Parathyroid adenoma (tissue), 2 donors: ENCODE data around the gene MSI2.

Experiments
- H2AFZ ChIP-seq: fragments of 300-600 bp; sonication (generic); one replicate; pipeline ENCODE4 v1.7.0; 2017; ENCODE audit warnings: antibody characterized with exemption, mild to moderate bottlenecking
- H3K27ac ChIP-seq: fragments of 300-600 bp; sonication (generic); one replicate; pipeline ENCODE4 v1.7.0; 2017
- H3K27me3 ChIP-seq: fragments of 300-600 bp; sonication (generic); one replicate; pipeline ENCODE4 v1.7.0; 2017; ENCODE audit warnings: low read length; ENCODE audit not compliant: control insufficient read depth, insufficient read depth
- H3K36me3 ChIP-seq: fragments of 300-600 bp; sonication (generic); one replicate; pipeline ENCODE4 v1.7.0; 2017; ENCODE audit warnings: low read length; ENCODE audit not compliant: control insufficient read depth, insufficient read depth
- H3K4me1 ChIP-seq: fragments of 300-600 bp; sonication (generic); one replicate; pipeline ENCODE4 v1.7.0; 2017; ENCODE audit warnings: control low read depth
- H3K4me2 ChIP-seq: fragments of 300-600 bp; sonication (generic); one replicate; pipeline ENCODE4 v1.7.0; 2017; ENCODE audit warnings: low read length
- H3K4me3 ChIP-seq: fragments of 300-600 bp; sonication (generic); one replicate; pipeline ENCODE4 v1.7.0; 2017; ENCODE audit warnings: low read depth, low read length
- H3K79me2 ChIP-seq: fragments of 300-600 bp; sonication (generic); one replicate; pipeline ENCODE4 v1.7.0; 2017; ENCODE audit warnings: control low read depth
- H3K9ac ChIP-seq: fragments of 300-600 bp; sonication (generic); one replicate; pipeline ENCODE4 v1.7.0; 2017; ENCODE audit warnings: mild to moderate bottlenecking
- H3K9me3 ChIP-seq: fragments of 300-600 bp; sonication (generic); one replicate; pipeline ENCODE4 v1.7.0; 2017; ENCODE audit warnings: low read length; ENCODE audit not compliant: control insufficient read depth
- TF ChIP-seq, protein P1 (sequence below): fragments of 300-600 bp; sonication (generic); IDR thresholded peaks from one replicate; pipeline ENCODE4 v1.7.0; 2017; ENCODE audit warnings: antibody characterized with exemption, mild to moderate bottlenecking
- donor health status: primary hyperparathyroidism.

The MSI2 gene

DNA sequence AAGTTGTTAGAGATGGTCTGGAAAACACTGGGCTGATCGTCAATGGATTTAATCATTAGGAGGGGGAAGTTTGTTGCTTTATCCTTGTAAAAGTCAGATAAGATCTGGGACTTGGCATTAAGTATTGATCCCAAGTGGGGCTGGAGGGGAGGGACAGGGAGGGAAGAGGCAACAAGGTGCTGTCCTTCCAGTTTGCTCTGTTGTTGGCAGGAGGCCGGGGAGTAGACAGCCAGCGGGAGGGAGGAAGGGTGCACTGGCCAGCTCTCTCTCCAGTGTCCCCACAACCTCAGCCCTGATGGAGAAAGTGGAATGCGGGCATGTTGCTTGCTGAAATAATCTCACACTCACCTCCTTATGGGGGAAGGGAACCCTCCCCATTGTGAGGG is 278.5 kb downstream of the MSI2 start:
- no peak overlapping the region for H2AFZ ChIP-seq

DNA sequence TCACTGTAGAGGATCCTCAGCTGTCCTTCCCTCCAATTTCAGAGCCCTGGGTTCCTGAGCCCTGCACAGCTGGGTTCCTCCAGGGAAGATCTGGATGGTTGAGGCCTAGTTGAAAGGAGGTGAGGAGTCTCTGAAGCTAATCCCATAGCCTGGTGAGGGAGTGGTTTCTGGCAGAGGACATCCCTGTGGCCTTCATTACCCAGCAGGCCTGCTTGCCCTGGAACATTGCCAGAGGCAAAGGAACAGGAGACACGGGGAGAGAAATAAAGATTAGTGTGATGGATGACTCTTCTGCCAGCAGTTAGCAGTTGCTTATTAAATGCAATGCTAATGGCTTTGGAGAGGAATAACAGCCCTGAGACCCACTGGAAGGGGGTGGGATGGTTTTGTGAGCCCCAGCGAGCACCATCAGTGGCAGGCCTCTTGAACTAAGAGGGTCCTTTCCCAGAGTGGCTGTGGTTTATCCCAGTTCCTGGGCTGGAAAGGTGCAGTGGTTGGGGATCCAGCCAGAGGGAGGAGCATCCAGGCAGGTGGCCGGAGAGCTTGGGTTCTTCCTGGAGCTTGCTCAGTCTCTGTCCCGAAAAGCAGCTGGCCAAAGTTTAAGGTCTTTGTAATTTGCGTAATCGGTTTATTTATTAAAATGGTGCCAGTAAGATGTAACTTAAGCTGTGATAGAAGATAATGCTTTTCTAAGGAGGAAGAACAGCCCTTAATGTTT is 279.1 kb downstream of the MSI2 start:
- no peak overlapping the region for H2AFZ ChIP-seq
- peak overlapping the region; percentile 96 for H3K27ac ChIP-seq
- H3K9me3 ChIP-seq: no peaks in the 10 kb centered on the region
- peaks cover 94% of the 10 kb centered on the region for H3K4me1 ChIP-seq
- TF ChIP-seq, protein P1, sequence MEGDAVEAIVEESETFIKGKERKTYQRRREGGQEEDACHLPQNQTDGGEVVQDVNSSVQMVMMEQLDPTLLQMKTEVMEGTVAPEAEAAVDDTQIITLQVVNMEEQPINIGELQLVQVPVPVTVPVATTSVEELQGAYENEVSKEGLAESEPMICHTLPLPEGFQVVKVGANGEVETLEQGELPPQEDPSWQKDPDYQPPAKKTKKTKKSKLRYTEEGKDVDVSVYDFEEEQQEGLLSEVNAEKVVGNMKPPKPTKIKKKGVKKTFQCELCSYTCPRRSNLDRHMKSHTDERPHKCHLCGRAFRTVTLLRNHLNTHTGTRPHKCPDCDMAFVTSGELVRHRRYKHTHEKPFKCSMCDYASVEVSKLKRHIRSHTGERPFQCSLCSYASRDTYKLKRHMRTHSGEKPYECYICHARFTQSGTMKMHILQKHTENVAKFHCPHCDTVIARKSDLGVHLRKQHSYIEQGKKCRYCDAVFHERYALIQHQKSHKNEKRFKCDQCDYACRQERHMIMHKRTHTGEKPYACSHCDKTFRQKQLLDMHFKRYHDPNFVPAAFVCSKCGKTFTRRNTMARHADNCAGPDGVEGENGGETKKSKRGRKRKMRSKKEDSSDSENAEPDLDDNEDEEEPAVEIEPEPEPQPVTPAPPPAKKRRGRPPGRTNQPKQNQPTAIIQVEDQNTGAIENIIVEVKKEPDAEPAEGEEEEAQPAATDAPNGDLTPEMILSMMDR: no peak
- H3K4me2 ChIP-seq: peak overlapping the region; percentile 41
- peaks cover 12% of the 10 kb centered on the region for H3K79me2 ChIP-seq
- no peaks in the 10 kb centered on the region for H3K27me3 ChIP-seq
- no peak overlapping the region for H3K9ac ChIP-seq
- H3K4me3 ChIP-seq: peak overlapping the region; percentile 23
- no peaks in the 10 kb centered on the region for H3K36me3 ChIP-seq

More for the DNA sequence above, 278.5 kb downstream of the MSI2 start:
- no peak overlapping the region for H3K9ac ChIP-seq
- peak overlapping the region; percentile 23 for H3K4me3 ChIP-seq
- H3K4me1 ChIP-seq: peaks cover 94% of the 10 kb centered on the region
- peaks cover 10% of the 10 kb centered on the region for H3K79me2 ChIP-seq
- H3K27ac ChIP-seq: peak overlapping the region; percentile 96
- no peaks in the 10 kb centered on the region for H3K36me3 ChIP-seq
- no peaks in the 10 kb centered on the region for H3K9me3 ChIP-seq
- peak overlapping the region; percentile 53 for H3K4me2 ChIP-seq
- TF ChIP-seq, protein P1: no peak
- H3K27me3 ChIP-seq: no peaks in the 10 kb centered on the region

DNA sequence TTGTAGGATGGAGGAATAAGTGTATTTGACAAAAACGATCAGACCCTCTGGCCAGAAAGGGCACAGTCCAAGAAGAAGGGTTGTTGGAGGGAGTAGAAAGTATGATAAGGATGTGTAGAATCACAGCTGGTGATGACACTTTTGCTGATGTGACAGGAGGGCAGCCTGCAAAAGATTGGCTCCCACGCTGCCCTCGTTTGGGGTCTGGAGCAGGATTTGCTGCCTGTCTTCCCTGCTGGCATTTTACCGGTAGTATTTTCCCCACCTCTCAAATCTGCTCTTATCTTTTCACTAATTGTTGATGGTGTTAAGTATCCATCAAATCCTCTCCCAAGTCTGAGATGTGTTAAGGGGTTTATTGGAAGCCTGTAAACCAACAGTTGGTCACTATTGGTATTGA is 280.0 kb downstream of the MSI2 start:
- peak overlapping the region; percentile 96 for H3K27ac ChIP-seq
- no peaks in the 10 kb centered on the region for H3K9me3 ChIP-seq
- H3K27me3 ChIP-seq: no peaks in the 10 kb centered on the region
- H3K4me2 ChIP-seq: peak overlapping the region; percentile 41
- H3K4me3 ChIP-seq: no peak overlapping the region
- TF ChIP-seq, protein P1: no peak
- no peak overlapping the region for H2AFZ ChIP-seq
- H3K4me1 ChIP-seq: peaks cover 94% of the 10 kb centered on the region
- no peak overlapping the region for H3K9ac ChIP-seq
- H3K36me3 ChIP-seq: no peaks in the 10 kb centered on the region
- peaks cover 19% of the 10 kb centered on the region for H3K79me2 ChIP-seq

DNA sequence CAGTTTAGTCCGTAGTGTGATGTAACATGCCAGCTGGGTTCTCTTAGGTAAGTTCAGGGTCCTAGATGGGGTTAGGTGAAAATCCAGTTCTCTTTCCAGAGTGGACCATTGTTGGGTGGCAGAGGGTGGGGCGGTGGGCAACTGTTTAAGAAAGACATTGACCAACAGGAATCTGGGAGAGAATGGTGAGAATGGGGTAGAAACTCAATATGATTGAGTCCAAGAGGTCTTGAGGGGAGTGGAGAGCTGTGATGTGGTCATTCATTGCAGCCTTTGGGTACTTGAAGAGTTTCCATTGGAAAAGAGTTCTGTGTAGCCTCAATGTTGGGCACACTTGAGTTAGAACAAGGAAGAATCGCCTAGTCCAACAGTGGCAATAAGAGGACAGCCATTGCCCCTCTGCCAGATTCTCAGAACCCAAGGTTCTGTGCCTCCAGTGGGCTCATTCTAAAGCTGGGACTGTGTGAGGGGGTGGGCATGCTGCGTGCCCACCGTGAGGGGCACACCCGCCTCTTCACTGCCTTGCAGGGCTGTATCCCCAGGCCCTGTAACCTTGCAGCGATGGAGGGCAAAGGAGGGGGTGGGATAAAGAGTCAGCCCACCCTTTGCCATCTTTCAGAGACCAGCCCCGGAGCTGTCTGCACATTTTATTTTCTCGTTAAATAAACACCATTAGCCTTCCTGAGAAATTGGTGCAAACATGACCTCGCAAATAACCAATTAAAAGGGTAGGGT is 280.6 kb downstream of the MSI2 start:
- H3K4me3 ChIP-seq: no peak overlapping the region
- H3K4me2 ChIP-seq: peak overlapping the region; percentile 27
- H3K79me2 ChIP-seq: peaks cover 24% of the 10 kb centered on the region
- peak overlapping the region; percentile 96 for H3K27ac ChIP-seq
- TF ChIP-seq, protein P1: no peak
- no peaks in the 10 kb centered on the region for H3K36me3 ChIP-seq
- peaks cover 92% of the 10 kb centered on the region for H3K4me1 ChIP-seq
- H3K27me3 ChIP-seq: no peaks in the 10 kb centered on the region
- no peaks in the 10 kb centered on the region for H3K9me3 ChIP-seq
- H2AFZ ChIP-seq: no peak overlapping the region
- no peak overlapping the region for H3K9ac ChIP-seq
